HCT116 (cell line): ENCODE measurements around the gene SFPQ. TPM values are rescaled to one million over a fixed set of nuclear protein-coding genes. Genes with fewer than 3 reads are reported as not detected.
"Not testable (repeated sequence)": the region's sequence is repeated elsewhere in the genome, so short reads cannot be mapped to it uniquely, and the experiment has no call there.

ENCODE experiments used
- ATAC-seq: fragments of 200-7000 bp; cut with Tn5 transposase; 2 replicates; pipeline ENCODE4 v1.9.1; 2020; ENCODE audit warnings: mild to moderate bottlenecking, moderate library complexity
- BruUV-seq: library from RNA; stranded (reverse); fragments of 400-500 nt; replicated peaks from 2 replicates; lab custom pipeline; 2021; lab: Mats Ljungman, UMichigan
- CTCF ChIA-PET: fragments of 300-600 bp; sonication (Branson Sonifier 250); formaldehyde crosslinking; loops from one replicate; lab custom pipeline; 2021; ENCODE audit warnings: antibody characterized with exemption; lab: Charles Lee
- POLR2A ChIA-PET: fragments of 300-600, 350-600 bp; sonication (Branson Sonifier 250); formaldehyde crosslinking; loops from one replicate; lab custom pipeline; 2021; ENCODE audit warnings: antibody characterized with exemption; lab: Charles Lee
- RAD21 ChIA-PET, 2 experiments: fragments of 300-600 bp; sonication (Branson Sonifier 250); formaldehyde crosslinking; loops; one replicate each; lab custom pipeline; 2023; ENCODE audit warnings: low total read pairs in 2 of 2; ENCODE audit not compliant: uncharacterized antibody in 2 of 2, unreplicated experiment in 2 of 2, low non-redundant PET in 1 of 2; lab: Charles Lee
- DNase-seq: peaks from one replicate; pipeline ENCODE4 v3.0.0-alpha.2; 2010; ENCODE audit warnings: low read depth, low spot score
- H2AFZ ChIP-seq: fragments of 200-600 bp; shearing (Covaris generic), sonication (generic); 2 replicates; pipeline ENCODE4 v1.6.1; 2017; ENCODE audit warnings: low read depth, mixed run types, mixed read lengths, antibody characterized with exemption, low read length; ENCODE audit not compliant: poor library complexity, severe bottlenecking
- H3K27ac ChIP-seq: 2 replicates; pipeline ENCODE4 v1.5.1; 2012; ENCODE audit warnings: low read depth, low read length
- H3K27me3 ChIP-seq: fragments of 200-600 bp; sonication (generic); 2 replicates; pipeline ENCODE4 v1.6.1; 2016; ENCODE audit warnings: mixed run types, low read length, mixed read lengths; ENCODE audit not compliant: insufficient read depth
- H3K36me3 ChIP-seq, 2 experiments: fragments of 200-500 bp in 1 of 2; fragments of 200-600 bp in 1 of 2; sonication (Bioruptor generic) in 1 of 2; sonication (generic) in 1 of 2; 2 replicates each; pipeline versions ENCODE4 v1.5.1 to v1.6.1; 2014 to 2016; ENCODE audit warnings: low read length in 2 of 2, inconsistent platforms in 1 of 2, mixed read lengths in 1 of 2, mixed run types in 1 of 2; ENCODE audit not compliant: insufficient read depth in 2 of 2, control insufficient read depth in 1 of 2
- H3K4me1 ChIP-seq, 2 experiments: fragments of 200-600 bp in 1 of 2; sonication (generic) in 1 of 2; 2 replicates each; pipeline versions ENCODE4 v1.5.1 to v1.6.1; 2012 to 2017; ENCODE audit warnings: low read length in 2 of 2, inconsistent platforms in 1 of 2, mild to moderate bottlenecking in 1 of 2, mixed read lengths in 1 of 2, mixed run types in 1 of 2, moderate library complexity in 1 of 2; ENCODE audit not compliant: insufficient read depth in 2 of 2, control insufficient read depth in 1 of 2
- H3K4me2 ChIP-seq: fragments of 200-600 bp; sonication (generic); 2 replicates; pipeline ENCODE4 v1.6.1; 2017; ENCODE audit warnings: mixed run types, low read length, mixed read lengths
- H3K4me3 ChIP-seq, 2 experiments: fragments of 200-600 bp in 1 of 2; sonication (generic) in 1 of 2; replicated peaks in 1 of 2; 2 replicates each; pipeline ENCODE4 v1.5.1; 2011 to 2016; ENCODE audit warnings: low read length in 2 of 2, control low read depth in 1 of 2, low read depth in 1 of 2, mild to moderate bottlenecking in 1 of 2, mixed read lengths in 1 of 2, mixed run types in 1 of 2
- H3K79me2 ChIP-seq: fragments of 200-600 bp; sonication (generic); 2 replicates; pipeline ENCODE4 v1.6.1; 2017; ENCODE audit warnings: mild to moderate bottlenecking, mixed run types, low read length, moderate library complexity, mixed read lengths; ENCODE audit not compliant: insufficient read depth
- H3K9ac ChIP-seq: fragments of 200-600 bp; sonication (generic); 2 replicates; pipeline ENCODE4 v1.6.1; 2016; ENCODE audit warnings: low read length, mixed read lengths
- H3K9me2 ChIP-seq: fragments of 200-600 bp; sonication (generic), shearing (Covaris generic); 2 replicates; pipeline ENCODE4 v1.6.1; 2017; ENCODE audit warnings: mixed run types, mild to moderate bottlenecking, moderate library complexity; ENCODE audit not compliant: insufficient read depth
- H3K9me3 ChIP-seq, 2 experiments: fragments of 200-500 bp in 1 of 2; fragments of 200-600 bp in 1 of 2; sonication (Bioruptor generic) in 1 of 2; sonication (generic) in 1 of 2; 2 replicates each; pipeline ENCODE4 v1.6.1; 2014 to 2017; ENCODE audit warnings: low read length in 2 of 2, mixed read lengths in 2 of 2, inconsistent platforms in 1 of 2, low read depth in 1 of 2, mild to moderate bottlenecking in 1 of 2, mixed run types in 1 of 2, moderate library complexity in 1 of 2; ENCODE audit not compliant: control insufficient read depth in 1 of 2, insufficient read depth in 1 of 2
- H4K20me1 ChIP-seq: fragments of 200-600 bp; sonication (generic), shearing (Covaris generic); 2 replicates; pipeline ENCODE4 v1.6.1; 2017; ENCODE audit warnings: mixed run types, mild to moderate bottlenecking, moderate library complexity; ENCODE audit not compliant: insufficient read depth
- ATF3 ChIP-seq: IDR thresholded peaks from 2 replicates; pipeline ENCODE4 v1.6.1; 2012
- CBX3 ChIP-seq: IDR thresholded peaks from 2 replicates; pipeline ENCODE4 v1.6.1; 2012; ENCODE audit warnings: low read depth
- CEBPB ChIP-seq: IDR thresholded peaks from 2 replicates; pipeline ENCODE4 v1.6.1; 2012; ENCODE audit warnings: low read depth
- CTCF ChIP-seq, 3 experiments: fragments of 200-600 bp in 1 of 3; sonication (generic) in 1 of 3; IDR thresholded peaks in 2 of 3; conservative IDR thresholded peaks in 1 of 3; 2 replicates each; pipeline ENCODE4 v1.5.1; 2012 to 2017; ENCODE audit warnings: low read depth in 2 of 3, low read length in 2 of 3, antibody characterized with exemption in 1 of 3, borderline replicate concordance in 1 of 3, control low read depth in 1 of 3, mild to moderate bottlenecking in 1 of 3, mixed read lengths in 1 of 3, mixed run types in 1 of 3, moderate library complexity in 1 of 3; ENCODE audit not compliant: insufficient read depth in 1 of 3
- EZH2phosphoT487 ChIP-seq: fragments of 200-600 bp; IDR thresholded peaks from 2 replicates; pipeline ENCODE4 v1.6.1; 2018; ENCODE audit warnings: antibody characterized with exemption, borderline replicate concordance
- FOSL1 ChIP-seq: IDR thresholded peaks from 2 replicates; pipeline ENCODE4 v1.6.1; 2012; ENCODE audit warnings: low read depth
- JUND ChIP-seq: IDR thresholded peaks from 2 replicates; pipeline ENCODE4 v1.6.1; 2012
- POLR2A ChIP-seq: IDR thresholded peaks from 2 replicates; pipeline ENCODE4 v1.7.0; 2011; ENCODE audit warnings: borderline replicate concordance; ENCODE audit not compliant: insufficient read depth, insufficient read length; ENCODE audit errors: extremely low read depth
- POLR2AphosphoS5 ChIP-seq: IDR thresholded peaks from 2 replicates; pipeline ENCODE4 v1.6.1; 2011; ENCODE audit warnings: mild to moderate bottlenecking, low read depth, low read length, moderate library complexity
- SP1 ChIP-seq: IDR thresholded peaks from 2 replicates; pipeline ENCODE4 v1.6.1; 2012; ENCODE audit warnings: low read depth
- SRF ChIP-seq: IDR thresholded peaks from 2 replicates; pipeline ENCODE4 v1.6.1; 2012; ENCODE audit warnings: low read depth
- YY1 ChIP-seq: IDR thresholded peaks from 2 replicates; pipeline ENCODE4 v1.6.1; 2011; ENCODE audit warnings: low read length, low read depth, moderate library complexity, mild to moderate bottlenecking; ENCODE audit not compliant: insufficient replicate concordance; ENCODE audit errors: extremely low read depth
- ZNF274 ChIP-seq: fragments of 200-500 bp; sonication (Bioruptor generic); IDR thresholded peaks from 2 replicates; pipeline ENCODE4 v1.6.1; 2014; ENCODE audit warnings: mild to moderate bottlenecking, low read depth, low read length, inconsistent platforms
- intact Hi-C: fragments of 100-400 bp; cut with micrococcal nuclease; formaldehyde crosslinking; loops from 2 replicates; pipeline ENCODE4 v1.10.0; 2022
- total RNA-seq: library from RNA; stranded (reverse); gene quantifications from one replicate; pipeline ENCODE4 v1.2.1, GENCODE V29; 2021; ENCODE audit not compliant: unreplicated experiment
- TF ChIP-seq, protein P1 (sequence below): IDR thresholded peaks from 2 replicates; pipeline ENCODE4 v1.6.1; 2011; ENCODE audit warnings: mild to moderate bottlenecking, low read length, moderate library complexity; ENCODE audit not compliant: insufficient replicate concordance; ENCODE audit errors: extremely low read depth
- TF ChIP-seq, protein P2 (sequence below): IDR thresholded peaks from 2 replicates; pipeline ENCODE4 v1.6.1; 2012

Gene SFPQ
- total RNA-seq, 1 experiment from 2014 or later, result 327 TPM

- H3K4me1 ChIP-seq, H3K4me2 ChIP-seq, ATAC-seq, BruUV-seq, intact Hi-C loops, H3K36me3 ChIP-seq, H3K79me2 ChIP-seq, H3K27ac ChIP-seq, H3K9me2 ChIP-seq, H3K9me3 ChIP-seq, H4K20me1 ChIP-seq, DNase-seq, CTCF ChIA-PET, H3K9ac ChIP-seq, H2AFZ ChIP-seq, RAD21 ChIA-PET, H3K27me3 ChIP-seq, POLR2A ChIA-PET, H3K4me3 ChIP-seq: not testable (repeated sequence)
These were observed 55.4 kb downstream of the SFPQ start for GRCh38 chr1:35137590-35137989.

- no TSS peak for BruUV-seq
- no peak for ATAC-seq
- no peak for TF ChIP-seq ATF3
- no peak for TF ChIP-seq POLR2A
- TF ChIP-seq YY1, result no peak
- no peak for TF ChIP-seq JUND
- TF ChIP-seq CBX3, result no peak
- no peak for TF ChIP-seq POLR2AphosphoS5
- no peak for TF ChIP-seq SRF
- no peak for TF ChIP-seq ZNF274
- no peak for TF ChIP-seq FOSL1
- TF ChIP-seq SP1, result no peak
- TF ChIP-seq CTCF (IDR thresholded peaks at IDR 0.05 in 2 of 3, conservative IDR thresholded peaks at IDR 0.05 in 1 of 3; ENCODE audit: borderline replicate concordance in 1 of 3, insufficient read depth in 1 of 3, low read depth in 2 of 3, low read length in 2 of 3), result no peak
- TF ChIP-seq, protein P1, sequence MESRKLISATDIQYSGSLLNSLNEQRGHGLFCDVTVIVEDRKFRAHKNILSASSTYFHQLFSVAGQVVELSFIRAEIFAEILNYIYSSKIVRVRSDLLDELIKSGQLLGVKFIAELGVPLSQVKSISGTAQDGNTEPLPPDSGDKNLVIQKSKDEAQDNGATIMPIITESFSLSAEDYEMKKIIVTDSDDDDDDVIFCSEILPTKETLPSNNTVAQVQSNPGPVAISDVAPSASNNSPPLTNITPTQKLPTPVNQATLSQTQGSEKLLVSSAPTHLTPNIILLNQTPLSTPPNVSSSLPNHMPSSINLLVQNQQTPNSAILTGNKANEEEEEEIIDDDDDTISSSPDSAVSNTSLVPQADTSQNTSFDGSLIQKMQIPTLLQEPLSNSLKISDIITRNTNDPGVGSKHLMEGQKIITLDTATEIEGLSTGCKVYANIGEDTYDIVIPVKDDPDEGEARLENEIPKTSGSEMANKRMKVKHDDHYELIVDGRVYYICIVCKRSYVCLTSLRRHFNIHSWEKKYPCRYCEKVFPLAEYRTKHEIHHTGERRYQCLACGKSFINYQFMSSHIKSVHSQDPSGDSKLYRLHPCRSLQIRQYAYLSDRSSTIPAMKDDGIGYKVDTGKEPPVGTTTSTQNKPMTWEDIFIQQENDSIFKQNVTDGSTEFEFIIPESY, result no peak
- no peak for TF ChIP-seq EZH2phosphoT487
- TF ChIP-seq, protein P2, sequence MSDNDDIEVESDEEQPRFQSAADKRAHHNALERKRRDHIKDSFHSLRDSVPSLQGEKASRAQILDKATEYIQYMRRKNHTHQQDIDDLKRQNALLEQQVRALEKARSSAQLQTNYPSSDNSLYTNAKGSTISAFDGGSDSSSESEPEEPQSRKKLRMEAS, result no peak
- no peak for TF ChIP-seq CEBPB
These were observed 56.2 kb downstream of the SFPQ start for GRCh38 chr1:35136780-35137179.

More at GRCh38 chr1:35136780-35137179, 56.2 kb downstream of the SFPQ start:
- ChIA-PET CTCF (no interaction called here), RAD21 (no interaction called here), POLR2A (no interaction called here)
- H3K4me2 ChIP-seq, result no peak overlapping the region
- H3K9ac ChIP-seq, result no peak overlapping the region
- no peaks in the 10 kb centered on the region for H3K4me1 ChIP-seq
- H3K27ac ChIP-seq, result no peak overlapping the region
- H3K36me3 ChIP-seq, result no peaks in the 10 kb centered on the region
- DNase-seq, result no peak
- no peaks in the 10 kb centered on the region for H3K9me3 ChIP-seq
- no peak overlapping the region for H2AFZ ChIP-seq
- H3K79me2 ChIP-seq, result no peaks in the 10 kb centered on the region
- intact Hi-C loops, result no loop called here
- H3K9me2 ChIP-seq, result no peaks in the 10 kb centered on the region
- no peak overlapping the region for H3K4me3 ChIP-seq
- no peaks in the 10 kb centered on the region for H4K20me1 ChIP-seq
- no peaks in the 10 kb centered on the region for H3K27me3 ChIP-seq
